Epithelial cell of proximal tubule (primary cell): ENCODE results near the gene SP4. TPM values are rescaled to one million over a fixed set of nuclear protein-coding genes. Genes with fewer than 3 reads are reported as not detected.

ENCODE experiments used
- DNase-seq: peaks from one replicate; pipeline ENCODE4 v3.0.0-alpha.2; 2011; ENCODE audit warnings: low read depth
- H3K4me3 ChIP-seq: 2 replicates; pipeline ENCODE4 v1.5.1; 2011; ENCODE audit warnings: low read depth, mild to moderate bottlenecking, low read length
- CTCF ChIP-seq: conservative IDR thresholded peaks from 2 replicates; pipeline ENCODE4 v1.5.1; 2012; ENCODE audit warnings: low read depth, mild to moderate bottlenecking, low read length
- total RNA-seq: library from RNA; depleted of rRNA; stranded (reverse); fragments of >200 nt; gene quantifications from 2 replicates; pipeline ENCODE4 v1.2.3, GENCODE V29; 2015

SP4 gene
- total RNA-seq, 1 donor from 2014 or later: 3.3 TPM

DNA sequence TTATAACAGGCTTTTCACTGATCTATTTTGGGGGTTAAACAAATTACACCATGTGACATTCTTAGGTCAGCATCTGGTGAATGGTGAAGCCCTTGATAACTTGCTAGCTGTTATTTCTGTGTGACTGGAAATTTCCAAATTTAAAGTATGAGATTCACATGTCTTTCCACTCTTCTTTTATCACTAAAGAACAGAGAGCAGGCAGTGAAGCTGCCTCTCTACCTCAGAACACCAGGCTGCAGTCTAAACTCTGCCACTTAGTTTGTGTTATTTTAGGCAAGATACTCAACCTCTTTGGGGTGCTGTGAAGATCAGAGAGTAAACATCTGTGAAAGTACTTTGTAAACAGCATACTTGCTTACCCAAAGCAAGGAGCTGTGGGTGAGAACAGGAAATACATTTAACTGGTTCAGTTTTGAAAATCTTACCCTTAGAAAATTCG lies 15.5 kb upstream of the SP4 start:
- DNase-seq: no peak
- H3K4me3 ChIP-seq: no peak overlapping the region
- no peak for TF ChIP-seq CTCF

DNA sequence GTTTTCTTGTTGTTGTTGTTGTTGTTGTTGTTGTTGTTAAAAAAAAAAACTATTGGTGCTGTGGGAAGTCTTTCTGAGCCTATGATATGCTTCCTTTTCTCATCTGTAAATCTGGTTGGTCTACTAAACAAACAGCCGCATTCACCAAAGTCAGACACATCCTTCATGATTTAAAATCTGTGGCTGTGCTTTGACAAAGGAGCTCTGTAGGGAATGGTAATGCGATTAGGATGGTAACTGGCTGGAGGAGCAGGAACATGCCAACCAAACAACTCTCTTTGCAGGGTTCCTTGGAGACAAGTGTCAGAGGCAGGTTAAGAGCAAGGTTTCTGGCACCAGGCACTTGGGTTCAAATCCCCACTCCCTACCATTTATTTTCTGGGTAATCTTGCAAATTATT lies 14.9 kb upstream of the SP4 start:
- TF ChIP-seq CTCF: no peak
- DNase-seq: no peak
- H3K4me3 ChIP-seq: no peak overlapping the region

GRCh38 chr7:21413502-21413901 lies 14.4 kb upstream of the SP4 start:
- no peak overlapping the region for H3K4me3 ChIP-seq
- TF ChIP-seq CTCF: no peak
- no peak for DNase-seq

GRCh38 chr7:21414795-21415393 lies 13.0 kb upstream of the SP4 start:
- TF ChIP-seq CTCF: no peak
- no peak for DNase-seq
- H3K4me3 ChIP-seq: no peak overlapping the region

DNA sequence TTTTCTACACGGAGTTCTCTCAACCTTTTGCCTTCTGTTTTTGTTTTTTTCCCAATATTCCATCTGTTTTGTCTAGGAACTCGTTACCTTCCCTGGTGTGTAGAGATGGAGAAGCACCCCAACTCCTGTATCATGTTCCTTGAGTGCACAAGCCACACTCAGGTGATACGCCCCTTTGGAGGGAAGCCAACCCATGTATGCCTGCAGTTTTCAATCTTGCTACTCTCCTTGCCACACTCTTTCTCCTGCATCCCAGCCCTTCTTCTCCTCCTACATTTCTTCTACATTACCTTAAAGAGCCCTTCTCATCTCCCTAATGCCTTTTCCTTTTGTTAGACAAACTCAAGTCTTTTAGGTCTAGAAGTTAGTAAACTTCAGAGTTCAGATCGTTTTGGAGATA lies 10.2 kb upstream of the SP4 start:
- H3K4me3 ChIP-seq: no peak overlapping the region
- no peak for TF ChIP-seq CTCF
- no peak for DNase-seq

DNA sequence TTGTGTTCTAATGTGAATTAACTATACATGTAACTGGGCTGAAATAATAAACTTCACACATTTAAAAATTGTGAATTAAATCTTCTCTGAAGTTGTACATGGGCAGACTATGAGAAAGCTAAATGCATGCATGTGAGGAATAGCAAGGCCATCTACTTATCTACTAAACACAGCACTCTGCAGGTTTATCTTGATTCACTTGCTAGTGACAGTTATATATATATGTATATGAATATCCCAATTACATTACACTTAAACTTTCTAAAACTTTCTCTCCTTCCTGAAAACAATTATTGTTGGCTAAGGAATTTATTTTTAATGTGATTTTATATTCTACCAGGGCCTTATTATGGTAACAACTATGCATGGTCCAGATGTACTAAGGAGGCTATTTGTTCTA lies 5.1 kb upstream of the SP4 start:
- no peak for TF ChIP-seq CTCF
- H3K4me3 ChIP-seq: no peak overlapping the region
- no peak for DNase-seq

DNA sequence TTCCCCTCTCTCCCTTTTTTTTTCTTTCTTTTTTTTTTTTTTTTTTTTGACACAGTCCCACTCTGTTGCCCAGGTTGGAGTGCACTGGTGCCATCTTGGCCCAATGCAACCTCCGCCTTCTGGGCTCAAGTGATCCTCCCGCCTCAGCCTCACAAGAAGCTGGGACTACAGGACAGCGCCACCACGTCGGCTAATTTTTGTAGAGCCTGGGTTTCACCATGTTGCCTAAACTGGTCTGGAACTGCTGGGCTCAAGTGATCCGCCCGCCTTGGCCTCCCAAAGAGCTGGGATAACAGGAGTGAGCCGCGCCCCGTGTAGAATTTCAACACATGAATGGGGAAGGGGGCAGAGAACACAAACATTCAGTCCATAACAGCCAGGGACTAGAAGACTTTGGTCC lies 2.6 kb upstream of the SP4 start:
- no peak for DNase-seq
- no peak overlapping the region for H3K4me3 ChIP-seq
- no peak for TF ChIP-seq CTCF
